HCT116 (cell line): Measurements from ENCODE around the gene CD44. TPM values are rescaled to one million over a fixed set of nuclear protein-coding genes. Genes with fewer than 3 reads are reported as not detected.

Source experiments
- ATAC-seq: fragments of 200-7000 bp; cut with Tn5 transposase; 2 replicates; pipeline ENCODE4 v1.9.1; 2020; ENCODE audit warnings: mild to moderate bottlenecking, moderate library complexity
- BruUV-seq: library from RNA; stranded (reverse); fragments of 400-500 nt; replicated peaks from 2 replicates; lab custom pipeline; 2021; lab: Mats Ljungman, UMichigan
- CTCF ChIA-PET: fragments of 300-600 bp; sonication (Branson Sonifier 250); formaldehyde crosslinking; loops from one replicate; lab custom pipeline; 2021; ENCODE audit warnings: antibody characterized with exemption; lab: Charles Lee
- POLR2A ChIA-PET: fragments of 300-600, 350-600 bp; sonication (Branson Sonifier 250); formaldehyde crosslinking; loops from one replicate; lab custom pipeline; 2021; ENCODE audit warnings: antibody characterized with exemption; lab: Charles Lee
- RAD21 ChIA-PET, 2 experiments: fragments of 300-600 bp; sonication (Branson Sonifier 250); formaldehyde crosslinking; loops; one replicate each; lab custom pipeline; 2023; ENCODE audit warnings: low total read pairs in 2 of 2; ENCODE audit not compliant: uncharacterized antibody in 2 of 2, unreplicated experiment in 2 of 2, low non-redundant PET in 1 of 2; lab: Charles Lee
- DNase-seq: peaks from one replicate; pipeline ENCODE4 v3.0.0-alpha.2; 2010; ENCODE audit warnings: low read depth, low spot score
- H2AFZ ChIP-seq: fragments of 200-600 bp; shearing (Covaris generic), sonication (generic); 2 replicates; pipeline ENCODE4 v1.6.1; 2017; ENCODE audit warnings: low read depth, mixed run types, mixed read lengths, antibody characterized with exemption, low read length; ENCODE audit not compliant: poor library complexity, severe bottlenecking
- H3K27ac ChIP-seq: 2 replicates; pipeline ENCODE4 v1.5.1; 2012; ENCODE audit warnings: low read depth, low read length
- H3K27me3 ChIP-seq: fragments of 200-600 bp; sonication (generic); 2 replicates; pipeline ENCODE4 v1.6.1; 2016; ENCODE audit warnings: mixed run types, low read length, mixed read lengths; ENCODE audit not compliant: insufficient read depth
- H3K36me3 ChIP-seq, 2 experiments: fragments of 200-500 bp in 1 of 2; fragments of 200-600 bp in 1 of 2; sonication (Bioruptor generic) in 1 of 2; sonication (generic) in 1 of 2; 2 replicates each; pipeline versions ENCODE4 v1.5.1 to v1.6.1; 2014 to 2016; ENCODE audit warnings: low read length in 2 of 2, inconsistent platforms in 1 of 2, mixed read lengths in 1 of 2, mixed run types in 1 of 2; ENCODE audit not compliant: insufficient read depth in 2 of 2, control insufficient read depth in 1 of 2
- H3K4me1 ChIP-seq, 2 experiments: fragments of 200-600 bp in 1 of 2; sonication (generic) in 1 of 2; 2 replicates each; pipeline versions ENCODE4 v1.5.1 to v1.6.1; 2012 to 2017; ENCODE audit warnings: low read length in 2 of 2, inconsistent platforms in 1 of 2, mild to moderate bottlenecking in 1 of 2, mixed read lengths in 1 of 2, mixed run types in 1 of 2, moderate library complexity in 1 of 2; ENCODE audit not compliant: insufficient read depth in 2 of 2, control insufficient read depth in 1 of 2
- H3K4me2 ChIP-seq: fragments of 200-600 bp; sonication (generic); 2 replicates; pipeline ENCODE4 v1.6.1; 2017; ENCODE audit warnings: mixed run types, low read length, mixed read lengths
- H3K4me3 ChIP-seq, 2 experiments: fragments of 200-600 bp in 1 of 2; sonication (generic) in 1 of 2; replicated peaks in 1 of 2; 2 replicates each; pipeline ENCODE4 v1.5.1; 2011 to 2016; ENCODE audit warnings: low read length in 2 of 2, control low read depth in 1 of 2, low read depth in 1 of 2, mild to moderate bottlenecking in 1 of 2, mixed read lengths in 1 of 2, mixed run types in 1 of 2
- H3K79me2 ChIP-seq: fragments of 200-600 bp; sonication (generic); 2 replicates; pipeline ENCODE4 v1.6.1; 2017; ENCODE audit warnings: mild to moderate bottlenecking, mixed run types, low read length, moderate library complexity, mixed read lengths; ENCODE audit not compliant: insufficient read depth
- H3K9ac ChIP-seq: fragments of 200-600 bp; sonication (generic); 2 replicates; pipeline ENCODE4 v1.6.1; 2016; ENCODE audit warnings: low read length, mixed read lengths
- H3K9me2 ChIP-seq: fragments of 200-600 bp; sonication (generic), shearing (Covaris generic); 2 replicates; pipeline ENCODE4 v1.6.1; 2017; ENCODE audit warnings: mixed run types, mild to moderate bottlenecking, moderate library complexity; ENCODE audit not compliant: insufficient read depth
- H3K9me3 ChIP-seq, 2 experiments: fragments of 200-500 bp in 1 of 2; fragments of 200-600 bp in 1 of 2; sonication (Bioruptor generic) in 1 of 2; sonication (generic) in 1 of 2; 2 replicates each; pipeline ENCODE4 v1.6.1; 2014 to 2017; ENCODE audit warnings: low read length in 2 of 2, mixed read lengths in 2 of 2, inconsistent platforms in 1 of 2, low read depth in 1 of 2, mild to moderate bottlenecking in 1 of 2, mixed run types in 1 of 2, moderate library complexity in 1 of 2; ENCODE audit not compliant: control insufficient read depth in 1 of 2, insufficient read depth in 1 of 2
- H4K20me1 ChIP-seq: fragments of 200-600 bp; sonication (generic), shearing (Covaris generic); 2 replicates; pipeline ENCODE4 v1.6.1; 2017; ENCODE audit warnings: mixed run types, mild to moderate bottlenecking, moderate library complexity; ENCODE audit not compliant: insufficient read depth
- CEBPB ChIP-seq: IDR thresholded peaks from 2 replicates; pipeline ENCODE4 v1.6.1; 2012; ENCODE audit warnings: low read depth
- FOSL1 ChIP-seq: IDR thresholded peaks from 2 replicates; pipeline ENCODE4 v1.6.1; 2012; ENCODE audit warnings: low read depth
- POLR2AphosphoS5 ChIP-seq: IDR thresholded peaks from 2 replicates; pipeline ENCODE4 v1.6.1; 2011; ENCODE audit warnings: mild to moderate bottlenecking, low read depth, low read length, moderate library complexity
- RAD21 ChIP-seq: IDR thresholded peaks from 2 replicates; pipeline ENCODE4 v1.6.1; 2012; ENCODE audit warnings: low read depth, mild to moderate bottlenecking
- SRF ChIP-seq: IDR thresholded peaks from 2 replicates; pipeline ENCODE4 v1.6.1; 2012; ENCODE audit warnings: low read depth
- TCF7L2 ChIP-seq: IDR thresholded peaks from 2 replicates; pipeline ENCODE4 v1.7.0; 2011; ENCODE audit warnings: borderline replicate concordance, inconsistent platforms; ENCODE audit not compliant: insufficient read depth, insufficient read length; ENCODE audit errors: extremely low read depth
- ZFX ChIP-seq: fragments of 450-650 bp; IDR thresholded peaks from 2 replicates; pipeline ENCODE4 v1.6.1; 2017
- ZNF274 ChIP-seq: fragments of 200-500 bp; sonication (Bioruptor generic); IDR thresholded peaks from 2 replicates; pipeline ENCODE4 v1.6.1; 2014; ENCODE audit warnings: mild to moderate bottlenecking, low read depth, low read length, inconsistent platforms
- intact Hi-C: fragments of 100-400 bp; cut with micrococcal nuclease; formaldehyde crosslinking; loops from 2 replicates; pipeline ENCODE4 v1.10.0; 2022
- total RNA-seq: library from RNA; stranded (reverse); gene quantifications from one replicate; pipeline ENCODE4 v1.2.1, GENCODE V29; 2021; ENCODE audit not compliant: unreplicated experiment
- TF ChIP-seq, protein P1 (sequence below): IDR thresholded peaks from 2 replicates; pipeline ENCODE4 v1.6.1; 2012; ENCODE audit warnings: low read depth
- TF ChIP-seq, protein P2 (sequence below), 3 experiments: fragments of 200-600 bp in 1 of 3; sonication (generic) in 1 of 3; IDR thresholded peaks in 2 of 3; conservative IDR thresholded peaks in 1 of 3; 2 replicates each; pipeline ENCODE4 v1.5.1; 2012 to 2017; ENCODE audit warnings: low read depth in 2 of 3, low read length in 2 of 3, antibody characterized with exemption in 1 of 3, borderline replicate concordance in 1 of 3, control low read depth in 1 of 3, mild to moderate bottlenecking in 1 of 3, mixed read lengths in 1 of 3, mixed run types in 1 of 3, moderate library complexity in 1 of 3; ENCODE audit not compliant: insufficient read depth in 1 of 3

CD44 gene
- total RNA-seq, 1 experiment from 2014 or later = 742 TPM

DNA sequence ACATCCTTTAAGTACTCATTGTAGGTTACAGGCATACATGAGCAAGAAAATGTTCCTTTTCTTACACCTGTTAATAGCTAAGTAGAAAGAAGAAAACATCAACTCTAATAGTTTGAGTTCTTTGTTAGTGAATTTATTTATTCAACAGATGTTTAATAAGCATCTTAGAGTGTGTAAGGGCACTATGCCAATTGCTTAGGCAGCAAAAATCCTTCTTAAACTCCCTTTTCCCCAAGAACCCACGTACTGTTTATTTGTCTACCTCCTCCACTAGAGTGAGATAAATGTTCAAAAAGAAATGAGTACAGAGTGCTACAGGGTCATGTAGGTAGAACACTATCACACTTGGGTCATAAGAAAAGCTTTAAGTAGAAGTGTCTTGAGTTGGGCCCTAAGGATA, 131.4 kb downstream of the CD44 start:
- H3K9me2 ChIP-seq = no peaks in the 10 kb centered on the region
- H3K4me3 ChIP-seq = no peak overlapping the region
- CTCF ChIA-PET = no interaction called here
- H3K4me2 ChIP-seq = no peak overlapping the region
- H3K9ac ChIP-seq = no peak overlapping the region
- H3K36me3 ChIP-seq = no peaks in the 10 kb centered on the region
- POLR2A ChIA-PET = no interaction called here
- RAD21 ChIA-PET = no interaction called here
- ATAC-seq (no peak), DNase-seq (no peak)
- no peak overlapping the region for H2AFZ ChIP-seq
- BruUV-seq = no TSS peak
- H3K27me3 ChIP-seq = no peaks in the 10 kb centered on the region
- no peaks in the 10 kb centered on the region for H3K9me3 ChIP-seq
- no peak for TF ChIP-seq CEBPB
- TF ChIP-seq FOSL1 = no peak
- no peak for TF ChIP-seq SRF
- TF ChIP-seq POLR2AphosphoS5 = no peak
- TF ChIP-seq ZNF274 = no peak
- TF ChIP-seq, protein P1, sequence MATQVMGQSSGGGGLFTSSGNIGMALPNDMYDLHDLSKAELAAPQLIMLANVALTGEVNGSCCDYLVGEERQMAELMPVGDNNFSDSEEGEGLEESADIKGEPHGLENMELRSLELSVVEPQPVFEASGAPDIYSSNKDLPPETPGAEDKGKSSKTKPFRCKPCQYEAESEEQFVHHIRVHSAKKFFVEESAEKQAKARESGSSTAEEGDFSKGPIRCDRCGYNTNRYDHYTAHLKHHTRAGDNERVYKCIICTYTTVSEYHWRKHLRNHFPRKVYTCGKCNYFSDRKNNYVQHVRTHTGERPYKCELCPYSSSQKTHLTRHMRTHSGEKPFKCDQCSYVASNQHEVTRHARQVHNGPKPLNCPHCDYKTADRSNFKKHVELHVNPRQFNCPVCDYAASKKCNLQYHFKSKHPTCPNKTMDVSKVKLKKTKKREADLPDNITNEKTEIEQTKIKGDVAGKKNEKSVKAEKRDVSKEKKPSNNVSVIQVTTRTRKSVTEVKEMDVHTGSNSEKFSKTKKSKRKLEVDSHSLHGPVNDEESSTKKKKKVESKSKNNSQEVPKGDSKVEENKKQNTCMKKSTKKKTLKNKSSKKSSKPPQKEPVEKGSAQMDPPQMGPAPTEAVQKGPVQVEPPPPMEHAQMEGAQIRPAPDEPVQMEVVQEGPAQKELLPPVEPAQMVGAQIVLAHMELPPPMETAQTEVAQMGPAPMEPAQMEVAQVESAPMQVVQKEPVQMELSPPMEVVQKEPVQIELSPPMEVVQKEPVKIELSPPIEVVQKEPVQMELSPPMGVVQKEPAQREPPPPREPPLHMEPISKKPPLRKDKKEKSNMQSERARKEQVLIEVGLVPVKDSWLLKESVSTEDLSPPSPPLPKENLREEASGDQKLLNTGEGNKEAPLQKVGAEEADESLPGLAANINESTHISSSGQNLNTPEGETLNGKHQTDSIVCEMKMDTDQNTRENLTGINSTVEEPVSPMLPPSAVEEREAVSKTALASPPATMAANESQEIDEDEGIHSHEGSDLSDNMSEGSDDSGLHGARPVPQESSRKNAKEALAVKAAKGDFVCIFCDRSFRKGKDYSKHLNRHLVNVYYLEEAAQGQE = no peak
- TF ChIP-seq, protein P2, sequence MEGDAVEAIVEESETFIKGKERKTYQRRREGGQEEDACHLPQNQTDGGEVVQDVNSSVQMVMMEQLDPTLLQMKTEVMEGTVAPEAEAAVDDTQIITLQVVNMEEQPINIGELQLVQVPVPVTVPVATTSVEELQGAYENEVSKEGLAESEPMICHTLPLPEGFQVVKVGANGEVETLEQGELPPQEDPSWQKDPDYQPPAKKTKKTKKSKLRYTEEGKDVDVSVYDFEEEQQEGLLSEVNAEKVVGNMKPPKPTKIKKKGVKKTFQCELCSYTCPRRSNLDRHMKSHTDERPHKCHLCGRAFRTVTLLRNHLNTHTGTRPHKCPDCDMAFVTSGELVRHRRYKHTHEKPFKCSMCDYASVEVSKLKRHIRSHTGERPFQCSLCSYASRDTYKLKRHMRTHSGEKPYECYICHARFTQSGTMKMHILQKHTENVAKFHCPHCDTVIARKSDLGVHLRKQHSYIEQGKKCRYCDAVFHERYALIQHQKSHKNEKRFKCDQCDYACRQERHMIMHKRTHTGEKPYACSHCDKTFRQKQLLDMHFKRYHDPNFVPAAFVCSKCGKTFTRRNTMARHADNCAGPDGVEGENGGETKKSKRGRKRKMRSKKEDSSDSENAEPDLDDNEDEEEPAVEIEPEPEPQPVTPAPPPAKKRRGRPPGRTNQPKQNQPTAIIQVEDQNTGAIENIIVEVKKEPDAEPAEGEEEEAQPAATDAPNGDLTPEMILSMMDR (IDR thresholded peaks at IDR 0.05 in 2 of 3, conservative IDR thresholded peaks at IDR 0.05 in 1 of 3; ENCODE audit: borderline replicate concordance in 1 of 3, insufficient read depth in 1 of 3, low read depth in 2 of 3, low read length in 2 of 3) = no peak
- TF ChIP-seq ZFX = no peak
- no peak for TF ChIP-seq TCF7L2
- TF ChIP-seq RAD21 = no peak
- H4K20me1 ChIP-seq = no peaks in the 10 kb centered on the region
- no peak overlapping the region for H3K27ac ChIP-seq
- H3K79me2 ChIP-seq = no peaks in the 10 kb centered on the region
- intact Hi-C loops = no loop called here
- no peaks in the 10 kb centered on the region for H3K4me1 ChIP-seq
